GM12874 (cell line): ENCODE results near the gene ADIPOR2.

Experiments used
- CTCF ChIP-seq: IDR thresholded peaks from 2 replicates; pipeline ENCODE4 v1.5.1; 2011; ENCODE audit warnings: low read depth, mild to moderate bottlenecking, control low read depth, low read length, moderate library complexity; ENCODE audit not compliant: insufficient read depth

Gene ADIPOR2

GRCh38 chr12:1690578-1691122, at the start of gene ADIPOR2:
ADIPOR2 (plus strand) TSS chr12:1691070; CDS start chr12:1754344, 63,274 bp downstream.
- TF ChIP-seq CTCF, result no peak

- no peak for TF ChIP-seq CTCF
Measured at GRCh38 chr12:1642513-1642912, 48.4 kb upstream of the ADIPOR2 start.

- no peak for TF ChIP-seq CTCF
Measured at GRCh38 chr12:1643043-1643442, 47.8 kb upstream of the ADIPOR2 start.

- TF ChIP-seq CTCF, result no peak
Measured at GRCh38 chr12:1643905-1644533, 46.9 kb upstream of the ADIPOR2 start.

- no peak for TF ChIP-seq CTCF
Measured at GRCh38 chr12:1644534-1645438, 46.1 kb upstream of the ADIPOR2 start.

GRCh38 chr12:1645819-1646218, 45.1 kb upstream of the ADIPOR2 start:
- TF ChIP-seq CTCF, result no peak

- TF ChIP-seq CTCF, result no peak
Measured at GRCh38 chr12:1646569-1647284, 44.1 kb upstream of the ADIPOR2 start.
